MM.1S (cell line): ENCODE data around the gene MFSD1.

Source experiments
- CTCF ChIP-seq: fragments of 300-600 bp; sonication (generic); IDR thresholded peaks from 2 replicates; pipeline ENCODE4 v1.5.1; 2016; ENCODE audit warnings: antibody characterized with exemption, low read length, mixed read lengths
- EZH2 ChIP-seq: fragments of 300-600 bp; sonication (generic); optimal IDR thresholded peaks from 2 replicates; pipeline ENCODE3; 2017; ENCODE audit warnings: low read depth, mild to moderate bottlenecking, antibody characterized with exemption, low read length, mixed read lengths

- TF ChIP-seq CTCF (no peak), EZH2 (no peak)
Observed at GRCh38 chr3:158863247-158863646, 61.4 kb downstream of the MFSD1 start.
